Measurements from ENCODE around the gene EFEMP1.

The EFEMP1 gene

GRCh38 chr2:55923091-55923981, at the start of gene EFEMP1:
EFEMP1 (minus strand) TSS chr2:55923782; CDS start chr2:55922440, 1,342 bp downstream.
- DNase-seq: no peak

GRCh38 chr2:55970500-55970899, 46.9 kb upstream of the EFEMP1 start:
- no peak for DNase-seq

GRCh38 chr2:55968941-55969340, 45.4 kb upstream of the EFEMP1 start:
- no peak for DNase-seq

GRCh38 chr2:55966401-55967118, 43.0 kb upstream of the EFEMP1 start:
- DNase-seq: no peak

- DNase-seq: no peak
Observed at GRCh38 chr2:55965966-55966365, 42.4 kb upstream of the EFEMP1 start.

GRCh38 chr2:55965276-55965675, 41.7 kb upstream of the EFEMP1 start:
- DNase-seq: no peak

GRCh38 chr2:55962915-55963314, 39.3 kb upstream of the EFEMP1 start:
- DNase-seq: no peak

- DNase-seq: no peak
Observed at GRCh38 chr2:55961318-55961911, 37.8 kb upstream of the EFEMP1 start.

GRCh38 chr2:55958756-55959155, 35.2 kb upstream of the EFEMP1 start:
- DNase-seq: no peak

GRCh38 chr2:55957142-55957541, 33.6 kb upstream of the EFEMP1 start:
- no peak for DNase-seq

GRCh38 chr2:55954306-55955035, 30.9 kb upstream of the EFEMP1 start:
- no peak for DNase-seq

GRCh38 chr2:55952415-55952814, 28.8 kb upstream of the EFEMP1 start:
- no peak for DNase-seq

GRCh38 chr2:55951533-55951932, 28.0 kb upstream of the EFEMP1 start:
- no peak for DNase-seq

- DNase-seq: no peak
Observed at GRCh38 chr2:55949613-55950012, 26.0 kb upstream of the EFEMP1 start.

GRCh38 chr2:55949211-55949610, 25.6 kb upstream of the EFEMP1 start:
- DNase-seq: no peak

- no peak for DNase-seq
Observed at GRCh38 chr2:55948176-55948923, 24.8 kb upstream of the EFEMP1 start.

GRCh38 chr2:55947752-55948151, 24.2 kb upstream of the EFEMP1 start:
- DNase-seq: no peak

- no peak for DNase-seq
Observed at GRCh38 chr2:55946793-55947192, 23.2 kb upstream of the EFEMP1 start.

- DNase-seq: no peak
Observed at GRCh38 chr2:55943466-55943865, 19.9 kb upstream of the EFEMP1 start.

- DNase-seq: no peak
Observed at GRCh38 chr2:55936351-55936750, 12.8 kb upstream of the EFEMP1 start.

- DNase-seq: no peak
Observed at GRCh38 chr2:55934337-55934736, 10.8 kb upstream of the EFEMP1 start.

- no peak for DNase-seq
Observed at GRCh38 chr2:55932843-55933242, 9.3 kb upstream of the EFEMP1 start.

All from GDM1 (cell line).